ENCODE data around the gene ARHGEF26.

The ARHGEF26 gene

DNA sequence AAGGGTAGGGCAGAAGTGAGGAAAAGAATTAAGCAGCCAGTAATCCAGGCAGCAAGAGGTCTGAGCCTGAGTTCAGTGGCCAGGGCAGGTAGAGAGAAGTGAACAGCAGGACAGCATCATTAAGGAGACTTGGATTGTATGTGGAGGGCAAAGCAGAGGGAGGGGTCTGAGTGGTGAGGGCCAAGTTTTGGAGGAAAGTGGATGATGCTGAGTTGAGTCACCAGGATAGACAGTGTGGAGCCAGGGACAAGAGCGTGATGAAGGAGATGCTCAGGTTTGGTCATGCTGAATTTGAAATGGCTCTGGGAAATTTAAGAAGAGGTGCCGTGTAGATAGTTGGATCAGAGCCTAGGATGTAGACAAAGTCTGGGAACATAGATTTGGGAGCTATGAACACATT is 93.1 kb downstream of the ARHGEF26 start:
- peak; percentile 87 for ATAC-seq
- TF ChIP-seq ZNF8 (CRISPR knock-in tag; IDR thresholded peaks at IDR 0.05) (no peak), ZNF70 (CRISPR knock-in tag; IDR thresholded peaks at IDR 0.05) (no peak), ZFP3 (CRISPR knock-in tag; IDR thresholded peaks at IDR 0.05) (no peak), CSDC2 (CRISPR knock-in tag; IDR thresholded peaks at IDR 0.05) (no peak), ZNF565 (CRISPR knock-in tag; conservative IDR thresholded peaks at IDR 0.05; ENCODE audit: low read depth) (no peak), ISL1 (CRISPR knock-in tag; IDR thresholded peaks at IDR 0.05) (no peak), TOX (CRISPR knock-in tag; IDR thresholded peaks at IDR 0.05; ENCODE audit: borderline replicate concordance) (no peak), SNAI2 (CRISPR knock-in tag; IDR thresholded peaks at IDR 0.05) (no peak), OSR1 (CRISPR knock-in tag; IDR thresholded peaks at IDR 0.05) (no peak)
- TF ChIP-seq, protein P1, sequence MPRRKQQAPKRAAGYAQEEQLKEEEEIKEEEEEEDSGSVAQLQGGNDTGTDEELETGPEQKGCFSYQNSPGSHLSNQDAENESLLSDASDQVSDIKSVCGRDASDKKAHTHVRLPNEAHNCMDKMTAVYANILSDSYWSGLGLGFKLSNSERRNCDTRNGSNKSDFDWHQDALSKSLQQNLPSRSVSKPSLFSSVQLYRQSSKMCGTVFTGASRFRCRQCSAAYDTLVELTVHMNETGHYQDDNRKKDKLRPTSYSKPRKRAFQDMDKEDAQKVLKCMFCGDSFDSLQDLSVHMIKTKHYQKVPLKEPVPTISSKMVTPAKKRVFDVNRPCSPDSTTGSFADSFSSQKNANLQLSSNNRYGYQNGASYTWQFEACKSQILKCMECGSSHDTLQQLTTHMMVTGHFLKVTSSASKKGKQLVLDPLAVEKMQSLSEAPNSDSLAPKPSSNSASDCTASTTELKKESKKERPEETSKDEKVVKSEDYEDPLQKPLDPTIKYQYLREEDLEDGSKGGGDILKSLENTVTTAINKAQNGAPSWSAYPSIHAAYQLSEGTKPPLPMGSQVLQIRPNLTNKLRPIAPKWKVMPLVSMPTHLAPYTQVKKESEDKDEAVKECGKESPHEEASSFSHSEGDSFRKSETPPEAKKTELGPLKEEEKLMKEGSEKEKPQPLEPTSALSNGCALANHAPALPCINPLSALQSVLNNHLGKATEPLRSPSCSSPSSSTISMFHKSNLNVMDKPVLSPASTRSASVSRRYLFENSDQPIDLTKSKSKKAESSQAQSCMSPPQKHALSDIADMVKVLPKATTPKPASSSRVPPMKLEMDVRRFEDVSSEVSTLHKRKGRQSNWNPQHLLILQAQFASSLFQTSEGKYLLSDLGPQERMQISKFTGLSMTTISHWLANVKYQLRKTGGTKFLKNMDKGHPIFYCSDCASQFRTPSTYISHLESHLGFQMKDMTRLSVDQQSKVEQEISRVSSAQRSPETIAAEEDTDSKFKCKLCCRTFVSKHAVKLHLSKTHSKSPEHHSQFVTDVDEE (CRISPR knock-in tag; IDR thresholded peaks at IDR 0.05), result no peak
- TF ChIP-seq, protein P2, sequence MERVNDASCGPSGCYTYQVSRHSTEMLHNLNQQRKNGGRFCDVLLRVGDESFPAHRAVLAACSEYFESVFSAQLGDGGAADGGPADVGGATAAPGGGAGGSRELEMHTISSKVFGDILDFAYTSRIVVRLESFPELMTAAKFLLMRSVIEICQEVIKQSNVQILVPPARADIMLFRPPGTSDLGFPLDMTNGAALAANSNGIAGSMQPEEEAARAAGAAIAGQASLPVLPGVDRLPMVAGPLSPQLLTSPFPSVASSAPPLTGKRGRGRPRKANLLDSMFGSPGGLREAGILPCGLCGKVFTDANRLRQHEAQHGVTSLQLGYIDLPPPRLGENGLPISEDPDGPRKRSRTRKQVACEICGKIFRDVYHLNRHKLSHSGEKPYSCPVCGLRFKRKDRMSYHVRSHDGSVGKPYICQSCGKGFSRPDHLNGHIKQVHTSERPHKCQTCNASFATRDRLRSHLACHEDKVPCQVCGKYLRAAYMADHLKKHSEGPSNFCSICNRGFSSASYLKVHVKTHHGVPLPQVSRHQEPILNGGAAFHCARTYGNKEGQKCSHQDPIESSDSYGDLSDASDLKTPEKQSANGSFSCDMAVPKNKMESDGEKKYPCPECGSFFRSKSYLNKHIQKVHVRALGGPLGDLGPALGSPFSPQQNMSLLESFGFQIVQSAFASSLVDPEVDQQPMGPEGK (CRISPR knock-in tag; IDR thresholded peaks at IDR 0.05; ENCODE audit: borderline replicate concordance), result no peak

DNA sequence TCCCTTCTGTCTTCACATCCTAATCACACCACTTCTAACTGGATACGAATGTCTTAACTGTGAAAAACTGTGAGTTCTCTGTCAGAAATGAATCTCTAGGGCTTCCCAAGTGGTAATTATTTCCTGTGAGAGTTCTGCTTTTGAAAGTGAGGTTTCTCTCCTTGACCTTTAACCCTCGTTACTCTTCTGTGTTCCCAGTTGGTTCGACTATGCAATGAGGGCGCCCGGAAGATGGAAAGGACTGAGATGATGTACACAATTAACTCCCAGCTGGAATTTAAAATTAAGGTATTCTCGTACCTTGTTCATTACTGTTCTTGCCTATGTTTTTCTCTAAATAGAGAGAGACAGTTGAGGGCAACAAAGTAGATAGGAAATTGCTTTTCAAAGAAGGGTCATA is 96.5 kb downstream of the ARHGEF26 start:
- no peak for TF ChIP-seq TCF4 (CRISPR knock-in tag; IDR thresholded peaks at IDR 0.05; ENCODE audit: borderline replicate concordance)
- TF ChIP-seq, protein P3, sequence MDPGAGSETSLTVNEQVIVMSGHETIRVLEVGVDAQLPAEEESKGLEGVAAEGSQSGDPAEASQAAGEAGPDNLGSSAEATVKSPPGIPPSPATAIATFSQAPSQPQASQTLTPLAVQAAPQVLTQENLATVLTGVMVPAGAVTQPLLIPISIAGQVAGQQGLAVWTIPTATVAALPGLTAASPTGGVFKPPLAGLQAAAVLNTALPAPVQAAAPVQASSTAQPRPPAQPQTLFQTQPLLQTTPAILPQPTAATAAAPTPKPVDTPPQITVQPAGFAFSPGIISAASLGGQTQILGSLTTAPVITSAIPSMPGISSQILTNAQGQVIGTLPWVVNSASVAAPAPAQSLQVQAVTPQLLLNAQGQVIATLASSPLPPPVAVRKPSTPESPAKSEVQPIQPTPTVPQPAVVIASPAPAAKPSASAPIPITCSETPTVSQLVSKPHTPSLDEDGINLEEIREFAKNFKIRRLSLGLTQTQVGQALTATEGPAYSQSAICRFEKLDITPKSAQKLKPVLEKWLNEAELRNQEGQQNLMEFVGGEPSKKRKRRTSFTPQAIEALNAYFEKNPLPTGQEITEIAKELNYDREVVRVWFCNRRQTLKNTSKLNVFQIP (CRISPR knock-in tag; IDR thresholded peaks at IDR 0.05; ENCODE audit: borderline replicate concordance, low read depth), result no peak
- TF ChIP-seq, protein P1 (CRISPR knock-in tag; IDR thresholded peaks at IDR 0.05), result no peak
- TF ChIP-seq ZNF8 (CRISPR knock-in tag; IDR thresholded peaks at IDR 0.05), result no peak
- TF ChIP-seq ZC3H10 (CRISPR knock-in tag; IDR thresholded peaks at IDR 0.05), result no peak
- TF ChIP-seq ZNF70 (CRISPR knock-in tag; IDR thresholded peaks at IDR 0.05), result no peak
- TF ChIP-seq GLIS3 (CRISPR knock-in tag; IDR thresholded peaks at IDR 0.05), result no peak
- TF ChIP-seq, protein P2 (CRISPR knock-in tag; IDR thresholded peaks at IDR 0.05; ENCODE audit: borderline replicate concordance), result no peak
- TF ChIP-seq RARB (CRISPR knock-in tag; IDR thresholded peaks at IDR 0.05), result no peak
- no peak for TF ChIP-seq ESRRG (CRISPR knock-in tag; IDR thresholded peaks at IDR 0.05)
- no peak for TF ChIP-seq BACH2 (CRISPR knock-in tag; IDR thresholded peaks at IDR 0.05; ENCODE audit: borderline replicate concordance)
- TF ChIP-seq OSR1 (CRISPR knock-in tag; IDR thresholded peaks at IDR 0.05), result no peak
- no peak for TF ChIP-seq ZNF565 (CRISPR knock-in tag; conservative IDR thresholded peaks at IDR 0.05; ENCODE audit: low read depth)
- TF ChIP-seq ZFP3 (CRISPR knock-in tag; IDR thresholded peaks at IDR 0.05), result no peak
- TF ChIP-seq CSDC2 (CRISPR knock-in tag; IDR thresholded peaks at IDR 0.05), result no peak
- no peak for TF ChIP-seq ISL1 (CRISPR knock-in tag; IDR thresholded peaks at IDR 0.05)
- TF ChIP-seq TOX (CRISPR knock-in tag; IDR thresholded peaks at IDR 0.05; ENCODE audit: borderline replicate concordance), result no peak
- TF ChIP-seq, protein P4, sequence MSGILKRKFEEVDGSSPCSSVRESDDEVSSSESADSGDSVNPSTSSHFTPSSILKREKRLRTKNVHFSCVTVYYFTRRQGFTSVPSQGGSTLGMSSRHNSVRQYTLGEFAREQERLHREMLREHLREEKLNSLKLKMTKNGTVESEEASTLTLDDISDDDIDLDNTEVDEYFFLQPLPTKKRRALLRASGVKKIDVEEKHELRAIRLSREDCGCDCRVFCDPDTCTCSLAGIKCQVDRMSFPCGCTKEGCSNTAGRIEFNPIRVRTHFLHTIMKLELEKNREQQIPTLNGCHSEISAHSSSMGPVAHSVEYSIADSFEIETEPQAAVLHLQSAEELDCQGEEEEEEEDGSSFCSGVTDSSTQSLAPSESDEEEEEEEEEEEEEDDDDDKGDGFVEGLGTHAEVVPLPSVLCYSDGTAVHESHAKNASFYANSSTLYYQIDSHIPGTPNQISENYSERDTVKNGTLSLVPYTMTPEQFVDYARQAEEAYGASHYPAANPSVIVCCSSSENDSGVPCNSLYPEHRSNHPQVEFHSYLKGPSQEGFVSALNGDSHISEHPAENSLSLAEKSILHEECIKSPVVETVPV (CRISPR knock-in tag; IDR thresholded peaks at IDR 0.05), result no peak
- no peak for TF ChIP-seq ARNTL (CRISPR knock-in tag; IDR thresholded peaks at IDR 0.05; ENCODE audit: borderline replicate concordance, low read depth)
- no peak for ATAC-seq
